Peyer's patch (tissue), 4 donors: ENCODE data around the gene PEDS1. TPM values are rescaled to one million over a fixed set of nuclear protein-coding genes. Genes with fewer than 3 reads are reported as not detected.

Experiments used
- DNase-seq, 3 donors: peaks; one replicate each; pipeline ENCODE4 v3.0.0-alpha.2; 2017 to 2019
- H3K27ac ChIP-seq, 4 donors: fragments of 200-600 bp; sonication (generic); one replicate each; pipeline ENCODE4 v1.5.1; 2016 to 2019
- H3K27me3 ChIP-seq, 2 donors: fragments of 200-600 bp; sonication (generic); one replicate each; pipeline ENCODE4 v1.5.1; 2019
- H3K36me3 ChIP-seq, 3 donors: fragments of 200-600 bp; sonication (generic); one replicate each; pipeline ENCODE4 v1.5.1; 2016 to 2019
- H3K4me1 ChIP-seq, 4 donors: fragments of 200-600 bp; sonication (generic); one replicate each; pipeline ENCODE4 v1.5.1; 2016 to 2019
- H3K4me3 ChIP-seq, 4 donors: fragments of 200-600 bp; sonication (generic); 1 replicate in 3 of 4; 2 replicates in 1 of 4; pipeline ENCODE4 v1.5.1; 2016 to 2019; ENCODE audit warnings: mild to moderate bottlenecking in 1 of 4
- H3K9me3 ChIP-seq, 4 donors: fragments of 200-600 bp; sonication (generic); one replicate each; pipeline ENCODE4 v1.5.1; 2016 to 2019; ENCODE audit warnings: mild to moderate bottlenecking in 1 of 4
- CTCF ChIP-seq, 6 experiments: fragments of 450-650 bp in 4 of 6; fragments of 200-600 bp in 2 of 6; sonication (generic) in 1 of 6; IDR thresholded peaks; one replicate each; pipeline ENCODE4 v1.5.1; 2017 to 2019; ENCODE audit warnings: antibody characterized with exemption in 6 of 6, mild to moderate bottlenecking in 3 of 6, moderate library complexity in 1 of 6
- POLR2A ChIP-seq, 2 donors: fragments of 450-650 bp; IDR thresholded peaks; one replicate each; pipeline ENCODE4 v1.5.1; 2017; ENCODE audit warnings: antibody characterized with exemption in 2 of 2, mild to moderate bottlenecking in 2 of 2, moderate library complexity in 2 of 2
- total RNA-seq, 4 donors: library from RNA; depleted of rRNA; stranded (reverse); fragments of >200 nt; gene quantifications; one replicate each; pipeline ENCODE4 v1.1.0, GENCODE V29; 2016

The PEDS1 gene
- total RNA-seq, 4 donors from 2014 or later, result 13.2 to 34.3 (median 24.5) TPM

DNA sequence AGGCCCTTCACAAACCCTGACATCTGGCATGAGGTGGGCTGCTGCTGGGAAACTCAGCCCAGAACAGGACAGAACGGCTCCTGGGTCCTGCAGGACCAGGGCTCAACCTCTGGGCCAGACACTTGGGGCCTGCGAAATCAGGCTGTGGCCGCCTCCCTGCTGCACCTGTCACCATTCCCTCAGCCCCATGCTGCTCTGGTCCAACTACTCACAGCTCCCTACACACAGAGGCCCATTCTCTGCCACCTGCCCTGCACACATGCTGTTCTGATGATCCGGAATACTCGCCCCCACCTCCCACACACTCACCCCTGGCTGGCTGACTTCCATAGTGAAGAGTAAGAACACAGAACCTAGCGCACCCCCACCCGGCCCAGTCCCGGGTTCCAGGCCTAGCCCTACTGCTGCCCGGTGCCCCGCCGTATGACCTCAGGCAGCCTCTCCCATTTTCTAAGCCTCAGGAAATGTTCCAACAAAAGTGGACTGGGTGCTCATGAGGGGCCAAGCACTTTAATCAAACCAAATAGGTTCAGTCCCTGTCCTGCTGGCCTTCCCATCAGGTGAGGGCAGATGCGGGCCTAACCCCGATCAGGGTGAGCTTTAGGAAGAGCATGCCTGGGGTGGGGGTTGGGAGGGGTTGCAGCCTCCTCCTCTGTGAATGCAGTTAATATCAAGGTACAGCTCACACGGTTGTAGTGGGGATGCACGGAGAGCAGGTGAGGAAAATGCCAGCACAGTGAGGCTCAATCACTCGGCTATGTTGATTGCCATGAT lies 3.9 kb downstream of the PEDS1 start:
- no peak for DNase-seq
- Histone ChIP-seq H3K27me3 (no peaks in the 10 kb centered on the region), H3K4me1 (peaks cover 9 to 59% (median 18%) of the 10 kb centered on the region in 4 donors), H3K36me3 (no peaks in the 10 kb centered on the region), H3K27ac (peak overlapping the region in 1 of 4 donors; percentile 40), H3K4me3 (no peak overlapping the region), H3K9me3 (no peaks in the 10 kb centered on the region)
- TF ChIP-seq CTCF (IDR thresholded peaks at IDR 0.05), result no peak
- TF ChIP-seq POLR2A (IDR thresholded peaks at IDR 0.05), result no peak

DNA sequence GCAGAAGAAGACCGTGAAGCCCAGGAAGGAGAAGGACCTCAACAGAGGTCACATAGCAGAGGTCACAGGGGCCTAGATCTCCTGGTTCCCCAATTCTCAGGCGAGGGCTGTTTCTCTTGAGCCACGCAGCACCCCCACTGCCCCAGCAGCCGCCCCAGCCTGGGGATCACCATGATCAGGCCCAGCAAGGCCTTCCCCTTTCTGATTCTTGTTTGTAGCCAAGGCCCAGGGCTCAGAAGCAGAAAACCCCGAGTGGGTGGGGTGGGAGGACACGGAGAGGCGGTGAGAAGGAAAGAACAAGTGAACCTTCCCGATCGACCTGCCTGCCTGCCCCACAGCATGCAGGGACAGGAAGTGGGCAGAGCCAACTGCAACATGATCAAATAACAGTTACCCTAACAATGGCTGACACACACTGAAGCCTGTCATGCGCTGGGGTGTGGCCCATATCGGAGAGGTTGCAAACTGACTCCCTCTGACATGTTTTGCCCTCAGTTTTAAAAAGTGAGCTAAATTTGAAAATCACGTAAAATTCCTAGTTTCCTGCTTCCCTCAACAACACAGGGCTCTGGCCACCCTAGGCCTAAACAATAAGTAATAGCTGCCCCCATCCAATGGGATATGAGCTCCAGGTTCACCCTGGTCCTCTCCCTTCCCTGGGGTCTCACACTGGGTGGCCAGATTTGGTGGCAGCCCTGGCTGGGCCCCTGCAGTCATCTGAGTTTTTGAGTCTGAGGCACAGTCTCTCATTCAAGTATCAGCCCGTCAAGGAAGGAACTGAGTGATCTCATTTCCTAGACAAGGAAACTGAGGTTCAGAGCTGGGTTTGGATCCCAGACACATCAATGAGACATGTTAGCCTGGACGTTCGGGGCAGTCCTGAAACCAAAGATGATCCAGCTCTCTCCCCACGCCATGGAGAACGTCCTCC lies 6.5 kb downstream of the PEDS1 start:
- H3K36me3 ChIP-seq, result peaks cover 0 to 13% (median 0%) of the 10 kb centered on the region in 3 donors
- no peaks in the 10 kb centered on the region for H3K9me3 ChIP-seq
- TF ChIP-seq POLR2A (IDR thresholded peaks at IDR 0.05) (no peak), CTCF (IDR thresholded peaks at IDR 0.05) (no peak)
- H3K27ac ChIP-seq, result peak overlapping the region; percentile 24 to 78 (median 68)
- H3K4me3 ChIP-seq, result no peak overlapping the region
- peaks cover 6 to 52% (median 12%) of the 10 kb centered on the region in 4 donors for H3K4me1 ChIP-seq
- peak in 2 of 3 donors; percentile 77 to 84 for DNase-seq
- H3K27me3 ChIP-seq, result no peaks in the 10 kb centered on the region

- no peak for TF ChIP-seq CTCF (IDR thresholded peaks at IDR 0.05)
- TF ChIP-seq POLR2A (IDR thresholded peaks at IDR 0.05), result no peak
- H3K4me3 ChIP-seq, result no peak overlapping the region
- peaks cover 6 to 44% (median 10%) of the 10 kb centered on the region in 4 donors for H3K4me1 ChIP-seq
- H3K27ac ChIP-seq, result peak overlapping the region; percentile 24 to 78 (median 68)
- H3K9me3 ChIP-seq, result no peaks in the 10 kb centered on the region
- no peak for DNase-seq
- H3K36me3 ChIP-seq, result peaks cover 0 to 18% (median 0%) of the 10 kb centered on the region in 3 donors
- no peaks in the 10 kb centered on the region for H3K27me3 ChIP-seq
Measured at GRCh38 chr20:50146214-50146613, 7.3 kb downstream of the PEDS1 start.

DNA sequence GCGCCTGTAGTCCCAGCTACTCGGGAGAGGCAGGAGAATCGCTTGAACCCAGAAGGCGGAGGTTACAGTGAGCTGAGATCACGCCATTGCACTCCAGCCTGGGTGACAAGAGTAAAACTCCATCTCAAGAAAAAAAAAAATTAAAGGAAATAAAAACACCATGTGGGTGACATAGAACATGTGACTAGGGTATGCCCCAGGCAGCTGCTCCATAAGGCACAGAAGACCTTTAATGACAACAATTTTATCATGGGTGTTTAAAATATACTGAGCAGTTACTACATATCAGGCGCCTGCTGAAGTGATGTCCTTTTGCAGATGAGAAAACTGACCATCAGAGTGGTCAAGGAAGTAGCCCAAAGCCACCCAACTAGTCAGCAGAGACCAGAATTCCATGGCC lies 8.0 kb downstream of the PEDS1 start:
- Histone ChIP-seq H3K27ac (no peak overlapping the region), H3K4me3 (no peak overlapping the region), H3K9me3 (no peaks in the 10 kb centered on the region), H3K36me3 (peaks cover 0 to 23% (median 0%) of the 10 kb centered on the region in 3 donors), H3K4me1 (peaks cover 2 to 38% (median 9%) of the 10 kb centered on the region in 4 donors), H3K27me3 (no peaks in the 10 kb centered on the region)
- DNase-seq, result no peak
- TF ChIP-seq POLR2A (IDR thresholded peaks at IDR 0.05) (no peak), CTCF (IDR thresholded peaks at IDR 0.05) (no peak)

DNA sequence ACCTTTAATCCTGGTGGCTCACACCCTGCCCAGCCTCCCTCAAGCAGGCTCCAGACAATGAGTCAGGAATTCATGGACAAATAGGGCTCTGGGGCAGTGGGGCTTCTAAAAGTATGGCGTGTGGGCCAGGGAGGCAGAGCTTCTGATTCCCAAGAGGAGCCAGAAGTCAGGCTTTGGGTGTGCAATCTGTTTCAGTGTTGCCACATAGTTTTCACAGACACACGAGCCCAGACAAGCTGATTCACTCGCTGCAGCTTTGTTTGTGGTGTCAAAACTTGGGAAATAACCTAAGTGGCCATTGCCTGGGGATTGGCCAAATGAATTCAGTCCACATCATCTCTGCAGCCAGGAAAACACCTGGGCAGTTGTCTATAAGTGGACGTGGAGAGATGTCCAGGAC lies 9.2 kb downstream of the PEDS1 start:
- peaks cover 0 to 28% (median 9%) of the 10 kb centered on the region in 4 donors for H3K4me1 ChIP-seq
- no peaks in the 10 kb centered on the region for H3K9me3 ChIP-seq
- H3K27me3 ChIP-seq, result no peaks in the 10 kb centered on the region
- TF ChIP-seq POLR2A (IDR thresholded peaks at IDR 0.05), result no peak
- TF ChIP-seq CTCF (IDR thresholded peaks at IDR 0.05), result no peak
- no peak overlapping the region for H3K27ac ChIP-seq
- peak in 1 of 3 donors; percentile 66 for DNase-seq
- H3K36me3 ChIP-seq, result peaks cover 0 to 29% (median 0%) of the 10 kb centered on the region in 3 donors
- no peak overlapping the region for H3K4me3 ChIP-seq
